WTC11 (cell line): Measurements from ENCODE around the gene MGAT4A. TPM values are rescaled to one million over a fixed set of nuclear protein-coding genes. Genes with fewer than 3 reads are reported as not detected.

ENCODE experiments used
- ATAC-seq: fragments of 200-7000 bp; cut with Tn5 transposase; 2 replicates; pipeline ENCODE4 v1.10.0; 2021; ENCODE audit warnings: mild to moderate bottlenecking, moderate library complexity
- CTCF ChIA-PET: fragments of 300-600 bp; sonication (Branson Sonifier 250); formaldehyde crosslinking; loops from one replicate; lab custom pipeline; 2021; ENCODE audit warnings: antibody characterized with exemption; lab: Charles Lee
- POLR2A ChIA-PET: fragments of 350-600 bp; sonication (Branson Sonifier 250); formaldehyde crosslinking; loops from one replicate; lab custom pipeline; 2021; ENCODE audit warnings: antibody characterized with exemption; lab: Charles Lee
- DNase-seq: peaks from one replicate; pipeline ENCODE4 v3.0.0; 2021; ENCODE audit warnings: low spot score
- H3K27ac Mint-ChIP-seq: 2 replicates; pipeline ENCODE4 v1.8.0; 2021; ENCODE audit warnings: mixed read lengths
- H3K27me3 Mint-ChIP-seq: 2 replicates; pipeline ENCODE4 v1.8.0; 2021; ENCODE audit warnings: low read depth, mild to moderate bottlenecking, moderate library complexity, mixed read lengths
- H3K36me3 Mint-ChIP-seq: 2 replicates; pipeline ENCODE4 v1.8.0; 2021; ENCODE audit warnings: mixed read lengths
- H3K4me1 Mint-ChIP-seq: 2 replicates; pipeline ENCODE4 v1.8.0; 2022; ENCODE audit warnings: mixed read lengths
- H3K4me3 Mint-ChIP-seq: 2 replicates; pipeline ENCODE4 v1.8.0; 2021; ENCODE audit warnings: mild to moderate bottlenecking, moderate library complexity, mixed read lengths
- H3K9me3 Mint-ChIP-seq: 2 replicates; pipeline ENCODE4 v1.8.0; 2021; ENCODE audit warnings: mixed read lengths
- ATF1 ChIP-seq: sonication (generic); formaldehyde crosslinking; IDR thresholded peaks from 2 replicates; pipeline ENCODE4 v1.8.1; 2023; ENCODE audit warnings: mild to moderate bottlenecking, moderate library complexity, missing genetic modification reagents
- CREB1 ChIP-seq: sonication (generic); formaldehyde crosslinking; IDR thresholded peaks from 2 replicates; pipeline ENCODE4 v1.8.0; 2023; ENCODE audit warnings: mild to moderate bottlenecking, missing genetic modification reagents
- ETV6 ChIP-seq: sonication (generic); formaldehyde crosslinking; IDR thresholded peaks from 2 replicates; pipeline ENCODE4 v1.8.1; 2022; ENCODE audit warnings: mild to moderate bottlenecking, missing genetic modification reagents
- GTF2I ChIP-seq: fragments of 250-450 bp; sonication (Bioruptor Pico); conservative IDR thresholded peaks from 2 replicates; pipeline ENCODE4 v1.4.0; 2021; ENCODE audit warnings: mild to moderate bottlenecking
- IRF2 ChIP-seq: sonication (generic); formaldehyde crosslinking; IDR thresholded peaks from 2 replicates; pipeline ENCODE4 v1.8.0; 2022; ENCODE audit warnings: low read depth, missing genetic modification reagents, borderline replicate concordance
- MYBL2 ChIP-seq: sonication (generic); formaldehyde crosslinking; IDR thresholded peaks from 2 replicates; pipeline ENCODE4 v1.8.1; 2023; ENCODE audit warnings: mild to moderate bottlenecking, moderate library complexity, missing genetic modification reagents
- OVOL2 ChIP-seq: fragments of 250-450 bp; sonication (Bioruptor Pico); IDR thresholded peaks from 2 replicates; pipeline ENCODE4 v1.9.0; 2021; ENCODE audit warnings: mild to moderate bottlenecking, borderline replicate concordance
- RORB ChIP-seq: fragments of 250-450 bp; sonication (Bioruptor Pico); IDR thresholded peaks from 2 replicates; pipeline ENCODE4 v1.9.0; 2021; ENCODE audit warnings: mild to moderate bottlenecking
- SOX15 ChIP-seq: fragments of 250-450 bp; sonication (Bioruptor Pico); IDR thresholded peaks from 2 replicates; pipeline ENCODE4 v1.9.0; 2021; ENCODE audit warnings: mild to moderate bottlenecking
- SP1 ChIP-seq: sonication (generic); formaldehyde crosslinking; conservative IDR thresholded peaks from 2 replicates; pipeline ENCODE4 v1.8.1; 2022; ENCODE audit warnings: missing genetic modification reagents
- TP53 ChIP-seq: sonication (generic); formaldehyde crosslinking; IDR thresholded peaks from 2 replicates; pipeline ENCODE4 v1.8.1; 2023; ENCODE audit warnings: mild to moderate bottlenecking, missing genetic modification reagents
- ZBTB21 ChIP-seq: sonication (generic); formaldehyde crosslinking; IDR thresholded peaks from 2 replicates; pipeline ENCODE4 v1.8.1; 2023; ENCODE audit warnings: mild to moderate bottlenecking, missing genetic modification reagents, borderline replicate concordance
- ZNF121 ChIP-seq: sonication (generic); formaldehyde crosslinking; IDR thresholded peaks from 2 replicates; pipeline ENCODE4 v1.8.0; 2023; ENCODE audit warnings: missing genetic modification reagents
- ZNF671 ChIP-seq: fragments of 250-450 bp; sonication (Bioruptor Pico); IDR thresholded peaks from 2 replicates; pipeline ENCODE4 v1.8.0; 2021; ENCODE audit warnings: mild to moderate bottlenecking
- total RNA-seq: library from RNA; stranded (reverse); gene quantifications from 3 replicates; pipeline ENCODE4 v1.2.3, GENCODE V29; 2021
- TF ChIP-seq, protein P1 (sequence below): sonication (generic); formaldehyde crosslinking; conservative IDR thresholded peaks from 2 replicates; pipeline ENCODE4 v1.8.1; 2023; ENCODE audit warnings: mild to moderate bottlenecking, low read depth, missing genetic modification reagents, moderate library complexity
- TF ChIP-seq, protein P2 (sequence below): sonication (generic); formaldehyde crosslinking; IDR thresholded peaks from 2 replicates; pipeline ENCODE4 v1.8.1; 2023; ENCODE audit warnings: mild to moderate bottlenecking, missing genetic modification reagents
- TF ChIP-seq, protein P3 (sequence below): sonication (generic); formaldehyde crosslinking; IDR thresholded peaks from 2 replicates; pipeline ENCODE4 v1.8.1; 2022; ENCODE audit warnings: low read depth, missing genetic modification reagents, borderline replicate concordance
- TF ChIP-seq, protein P4 (sequence below): sonication (generic); formaldehyde crosslinking; conservative IDR thresholded peaks from 2 replicates; pipeline ENCODE4 v1.8.1; 2022; ENCODE audit warnings: mild to moderate bottlenecking, missing genetic modification reagents
- TF ChIP-seq, protein P5 (sequence below): sonication (generic); formaldehyde crosslinking; IDR thresholded peaks from 2 replicates; pipeline ENCODE4 v1.8.0; 2022; ENCODE audit warnings: missing genetic modification reagents
- TF ChIP-seq, protein P6 (sequence below): sonication (generic); formaldehyde crosslinking; IDR thresholded peaks from 2 replicates; pipeline ENCODE4 v1.8.1; 2023; ENCODE audit warnings: mild to moderate bottlenecking, missing genetic modification reagents, moderate library complexity

The MGAT4A gene
- total RNA-seq, 1 experiment from 2014 or later: 6.7 TPM

DNA sequence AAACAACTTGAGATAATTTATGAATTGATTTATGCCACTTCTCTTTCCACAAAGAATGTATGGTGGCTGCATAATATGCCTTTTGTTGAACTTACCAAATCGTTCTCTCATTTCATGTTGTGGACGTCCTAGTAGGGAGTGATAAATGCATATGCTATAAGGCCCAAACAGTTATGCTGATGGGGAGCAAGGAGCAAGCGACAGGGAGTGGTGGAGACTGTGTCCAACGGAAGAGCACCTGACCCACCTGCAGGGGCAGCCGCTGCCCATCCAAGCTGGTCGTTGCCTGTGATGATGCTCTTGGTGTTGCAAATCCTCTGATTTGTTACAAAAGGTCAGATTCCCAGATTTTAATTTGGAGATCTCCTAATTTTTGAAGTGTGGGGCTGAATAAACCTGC lies 31.0 kb upstream of the MGAT4A start (continued):
- TF ChIP-seq, protein P1, sequence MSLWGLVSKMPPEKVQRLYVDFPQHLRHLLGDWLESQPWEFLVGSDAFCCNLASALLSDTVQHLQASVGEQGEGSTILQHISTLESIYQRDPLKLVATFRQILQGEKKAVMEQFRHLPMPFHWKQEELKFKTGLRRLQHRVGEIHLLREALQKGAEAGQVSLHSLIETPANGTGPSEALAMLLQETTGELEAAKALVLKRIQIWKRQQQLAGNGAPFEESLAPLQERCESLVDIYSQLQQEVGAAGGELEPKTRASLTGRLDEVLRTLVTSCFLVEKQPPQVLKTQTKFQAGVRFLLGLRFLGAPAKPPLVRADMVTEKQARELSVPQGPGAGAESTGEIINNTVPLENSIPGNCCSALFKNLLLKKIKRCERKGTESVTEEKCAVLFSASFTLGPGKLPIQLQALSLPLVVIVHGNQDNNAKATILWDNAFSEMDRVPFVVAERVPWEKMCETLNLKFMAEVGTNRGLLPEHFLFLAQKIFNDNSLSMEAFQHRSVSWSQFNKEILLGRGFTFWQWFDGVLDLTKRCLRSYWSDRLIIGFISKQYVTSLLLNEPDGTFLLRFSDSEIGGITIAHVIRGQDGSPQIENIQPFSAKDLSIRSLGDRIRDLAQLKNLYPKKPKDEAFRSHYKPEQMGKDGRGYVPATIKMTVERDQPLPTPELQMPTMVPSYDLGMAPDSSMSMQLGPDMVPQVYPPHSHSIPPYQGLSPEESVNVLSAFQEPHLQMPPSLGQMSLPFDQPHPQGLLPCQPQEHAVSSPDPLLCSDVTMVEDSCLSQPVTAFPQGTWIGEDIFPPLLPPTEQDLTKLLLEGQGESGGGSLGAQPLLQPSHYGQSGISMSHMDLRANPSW: no peak
- TF ChIP-seq OVOL2: no peak

DNA sequence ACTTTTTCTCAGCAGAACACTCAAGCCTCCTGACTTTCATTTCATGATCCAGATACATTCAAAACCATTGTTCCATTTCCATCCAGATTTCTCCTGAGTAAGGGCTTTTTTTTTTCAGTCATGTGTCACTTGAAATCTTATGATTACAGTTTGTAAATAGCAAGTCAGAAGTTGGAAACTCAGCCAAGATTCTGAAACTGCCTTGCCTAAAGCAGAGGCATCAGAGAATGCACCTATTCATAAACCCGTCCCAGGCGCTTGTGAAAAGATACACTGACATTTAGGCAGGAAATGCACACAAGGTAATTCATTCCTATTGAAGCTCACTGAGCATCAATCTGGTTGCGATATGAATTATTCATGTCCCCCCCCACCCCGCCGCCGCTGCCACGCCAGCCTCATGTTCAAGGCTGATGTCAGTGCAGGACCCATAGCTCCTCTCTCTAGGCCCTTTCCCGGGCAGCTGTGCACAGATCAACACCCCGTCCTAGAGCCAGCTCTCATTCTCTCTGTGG lies 30.4 kb upstream of the MGAT4A start:
- Mint-ChIP-seq H3K27me3 (no peaks in the 10 kb centered on the region), H3K27ac (no peak overlapping the region), H3K4me3 (no peak overlapping the region), H3K36me3 (no peaks in the 10 kb centered on the region), H3K4me1 (peaks cover 7% of the 10 kb centered on the region), H3K9me3 (no peaks in the 10 kb centered on the region)
- ATAC-seq (no peak; the same call in 1 of the 2 replicates), DNase-seq (no peak)
- no peak for TF ChIP-seq ETV6 (CRISPR knock-in tag)
- TF ChIP-seq ZNF121 (CRISPR knock-in tag): no peak
- TF ChIP-seq TP53 (CRISPR knock-in tag): no peak
- no peak for TF ChIP-seq ATF1 (CRISPR knock-in tag)
- CTCF ChIA-PET: no interaction called here
- POLR2A ChIA-PET: no interaction called here

DNA sequence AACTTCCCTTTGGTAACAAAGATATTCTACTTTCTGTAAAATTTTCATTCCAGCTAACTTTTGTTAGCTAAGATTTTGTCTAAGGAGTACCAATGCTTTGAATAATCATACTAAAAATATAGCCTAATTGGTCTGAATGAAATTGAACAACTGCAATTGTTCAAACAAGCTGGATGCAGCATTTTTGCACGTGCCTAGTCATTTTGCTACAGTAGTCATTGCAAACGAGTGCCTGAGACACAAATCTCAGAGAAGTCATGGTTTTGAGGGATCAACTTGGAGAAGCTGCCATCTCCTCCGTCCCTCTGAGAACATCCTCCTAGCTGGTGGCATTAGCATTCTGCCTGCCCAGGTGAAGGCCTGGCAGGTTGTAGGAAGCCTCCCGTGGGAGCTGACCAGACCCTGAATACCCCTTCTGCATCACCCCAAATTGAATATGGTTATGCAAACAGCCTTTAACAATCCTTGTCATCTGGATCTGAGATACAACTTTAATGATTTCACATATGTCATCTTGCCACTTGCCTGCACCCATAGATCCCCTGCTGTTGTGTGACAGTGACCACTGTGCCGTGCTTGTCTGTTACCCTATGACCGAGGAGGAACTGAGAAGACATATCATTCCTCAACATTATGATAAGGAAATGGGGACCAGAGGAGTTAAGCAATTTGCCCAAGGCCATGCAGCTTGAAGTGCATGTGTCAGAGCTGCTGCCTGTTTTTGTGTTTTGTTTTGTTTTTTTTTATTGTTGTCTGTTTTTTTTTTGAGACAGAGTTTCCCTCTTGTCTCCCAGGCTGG lies 29.1 kb upstream of the MGAT4A start:
- no peak for TF ChIP-seq CREB1 (CRISPR knock-in tag)
- TF ChIP-seq, all 79 proteins: peak for 0
- DNase-seq (no peak), ATAC-seq (no peak)
- ChIA-PET POLR2A (no interaction called here), CTCF (no interaction called here)
- Mint-ChIP-seq H3K36me3 (no peaks in the 10 kb centered on the region), H3K9me3 (no peaks in the 10 kb centered on the region), H3K27ac (no peak overlapping the region), H3K4me1 (peaks cover 7% of the 10 kb centered on the region), H3K27me3 (no peaks in the 10 kb centered on the region), H3K4me3 (no peak overlapping the region)

DNA sequence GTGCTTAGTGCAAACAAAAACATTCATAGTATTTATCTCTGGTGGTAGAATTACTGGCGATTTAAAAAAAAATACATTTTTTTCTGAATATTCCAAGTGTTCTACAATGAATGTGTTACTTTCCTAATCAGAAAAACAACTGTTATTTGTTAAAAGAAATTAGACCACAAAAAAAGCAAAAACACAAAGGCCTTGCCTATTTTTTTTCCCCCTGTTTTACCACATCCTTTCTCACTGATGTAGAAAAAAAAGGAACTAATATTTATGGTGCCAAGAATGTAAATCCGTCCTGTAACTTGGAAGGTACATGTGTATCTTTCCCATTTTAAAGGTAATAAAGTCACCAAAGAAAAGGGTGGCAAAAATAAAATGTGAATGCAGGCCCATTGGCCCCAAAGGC lies 28.4 kb upstream of the MGAT4A start:
- ChIA-PET CTCF (no interaction called here), POLR2A (no interaction called here)
- no peak for ATAC-seq
- Mint-ChIP-seq H3K4me1 (peaks cover 7% of the 10 kb centered on the region), H3K4me3 (no peak overlapping the region), H3K9me3 (no peaks in the 10 kb centered on the region), H3K27me3 (no peaks in the 10 kb centered on the region), H3K27ac (no peak overlapping the region), H3K36me3 (no peaks in the 10 kb centered on the region)
- DNase-seq: no peak
- TF ChIP-seq MYBL2 (CRISPR knock-in tag) (no peak), ZBTB21 (CRISPR knock-in tag) (no peak), GTF2I (CRISPR knock-in tag) (no peak), ETV6 (CRISPR knock-in tag) (no peak), ZNF671 (CRISPR knock-in tag) (no peak), RORB (CRISPR knock-in tag) (no peak), SOX15 (CRISPR knock-in tag) (no peak), SP1 (CRISPR knock-in tag) (no peak), IRF2 (no peak)
- TF ChIP-seq, protein P2, sequence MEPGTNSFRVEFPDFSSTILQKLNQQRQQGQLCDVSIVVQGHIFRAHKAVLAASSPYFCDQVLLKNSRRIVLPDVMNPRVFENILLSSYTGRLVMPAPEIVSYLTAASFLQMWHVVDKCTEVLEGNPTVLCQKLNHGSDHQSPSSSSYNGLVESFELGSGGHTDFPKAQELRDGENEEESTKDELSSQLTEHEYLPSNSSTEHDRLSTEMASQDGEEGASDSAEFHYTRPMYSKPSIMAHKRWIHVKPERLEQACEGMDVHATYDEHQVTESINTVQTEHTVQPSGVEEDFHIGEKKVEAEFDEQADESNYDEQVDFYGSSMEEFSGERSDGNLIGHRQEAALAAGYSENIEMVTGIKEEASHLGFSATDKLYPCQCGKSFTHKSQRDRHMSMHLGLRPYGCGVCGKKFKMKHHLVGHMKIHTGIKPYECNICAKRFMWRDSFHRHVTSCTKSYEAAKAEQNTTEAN (CRISPR knock-in tag): no peak
- TF ChIP-seq, protein P3, sequence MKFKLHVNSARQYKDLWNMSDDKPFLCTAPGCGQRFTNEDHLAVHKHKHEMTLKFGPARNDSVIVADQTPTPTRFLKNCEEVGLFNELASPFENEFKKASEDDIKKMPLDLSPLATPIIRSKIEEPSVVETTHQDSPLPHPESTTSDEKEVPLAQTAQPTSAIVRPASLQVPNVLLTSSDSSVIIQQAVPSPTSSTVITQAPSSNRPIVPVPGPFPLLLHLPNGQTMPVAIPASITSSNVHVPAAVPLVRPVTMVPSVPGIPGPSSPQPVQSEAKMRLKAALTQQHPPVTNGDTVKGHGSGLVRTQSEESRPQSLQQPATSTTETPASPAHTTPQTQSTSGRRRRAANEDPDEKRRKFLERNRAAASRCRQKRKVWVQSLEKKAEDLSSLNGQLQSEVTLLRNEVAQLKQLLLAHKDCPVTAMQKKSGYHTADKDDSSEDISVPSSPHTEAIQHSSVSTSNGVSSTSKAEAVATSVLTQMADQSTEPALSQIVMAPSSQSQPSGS (CRISPR knock-in tag): no peak
- TF ChIP-seq, protein P4, sequence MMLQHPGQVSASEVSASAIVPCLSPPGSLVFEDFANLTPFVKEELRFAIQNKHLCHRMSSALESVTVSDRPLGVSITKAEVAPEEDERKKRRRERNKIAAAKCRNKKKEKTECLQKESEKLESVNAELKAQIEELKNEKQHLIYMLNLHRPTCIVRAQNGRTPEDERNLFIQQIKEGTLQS (CRISPR knock-in tag): no peak
- TF ChIP-seq, protein P5, sequence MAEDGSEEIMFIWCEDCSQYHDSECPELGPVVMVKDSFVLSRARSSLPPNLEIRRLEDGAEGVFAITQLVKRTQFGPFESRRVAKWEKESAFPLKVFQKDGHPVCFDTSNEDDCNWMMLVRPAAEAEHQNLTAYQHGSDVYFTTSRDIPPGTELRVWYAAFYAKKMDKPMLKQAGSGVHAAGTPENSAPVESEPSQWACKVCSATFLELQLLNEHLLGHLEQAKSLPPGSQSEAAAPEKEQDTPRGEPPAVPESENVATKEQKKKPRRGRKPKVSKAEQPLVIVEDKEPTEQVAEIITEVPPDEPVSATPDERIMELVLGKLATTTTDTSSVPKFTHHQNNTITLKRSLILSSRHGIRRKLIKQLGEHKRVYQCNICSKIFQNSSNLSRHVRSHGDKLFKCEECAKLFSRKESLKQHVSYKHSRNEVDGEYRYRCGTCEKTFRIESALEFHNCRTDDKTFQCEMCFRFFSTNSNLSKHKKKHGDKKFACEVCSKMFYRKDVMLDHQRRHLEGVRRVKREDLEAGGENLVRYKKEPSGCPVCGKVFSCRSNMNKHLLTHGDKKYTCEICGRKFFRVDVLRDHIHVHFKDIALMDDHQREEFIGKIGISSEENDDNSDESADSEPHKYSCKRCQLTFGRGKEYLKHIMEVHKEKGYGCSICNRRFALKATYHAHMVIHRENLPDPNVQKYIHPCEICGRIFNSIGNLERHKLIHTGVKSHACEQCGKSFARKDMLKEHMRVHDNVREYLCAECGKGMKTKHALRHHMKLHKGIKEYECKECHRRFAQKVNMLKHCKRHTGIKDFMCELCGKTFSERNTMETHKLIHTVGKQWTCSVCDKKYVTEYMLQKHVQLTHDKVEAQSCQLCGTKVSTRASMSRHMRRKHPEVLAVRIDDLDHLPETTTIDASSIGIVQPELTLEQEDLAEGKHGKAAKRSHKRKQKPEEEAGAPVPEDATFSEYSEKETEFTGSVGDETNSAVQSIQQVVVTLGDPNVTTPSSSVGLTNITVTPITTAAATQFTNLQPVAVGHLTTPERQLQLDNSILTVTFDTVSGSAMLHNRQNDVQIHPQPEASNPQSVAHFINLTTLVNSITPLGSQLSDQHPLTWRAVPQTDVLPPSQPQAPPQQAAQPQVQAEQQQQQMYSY (CRISPR knock-in tag): no peak
- TF ChIP-seq, protein P6, sequence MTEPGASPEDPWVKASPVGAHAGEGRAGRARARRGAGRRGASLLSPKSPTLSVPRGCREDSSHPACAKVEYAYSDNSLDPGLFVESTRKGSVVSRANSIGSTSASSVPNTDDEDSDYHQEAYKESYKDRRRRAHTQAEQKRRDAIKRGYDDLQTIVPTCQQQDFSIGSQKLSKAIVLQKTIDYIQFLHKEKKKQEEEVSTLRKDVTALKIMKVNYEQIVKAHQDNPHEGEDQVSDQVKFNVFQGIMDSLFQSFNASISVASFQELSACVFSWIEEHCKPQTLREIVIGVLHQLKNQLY (CRISPR knock-in tag): no peak
